HL-60 (cell line): ENCODE data around the gene CCDC196.

Experiments
- DNase-seq, 2 experiments: peaks; one replicate each; pipeline ENCODE4 v3.0.0-alpha.2; 2010 to 2020; ENCODE audit warnings: low read depth in 1 of 2, low spot score in 1 of 2
- H3K27ac ChIP-seq: fragments of 250-450 bp; sonication (Bioruptor Pico); replicated peaks from 2 replicates; pipeline ENCODE4 v1.5.1; 2020; ENCODE audit warnings: mild to moderate bottlenecking, moderate library complexity
- H3K27me3 ChIP-seq: fragments of 250-450 bp; sonication (Bioruptor Pico); 2 replicates; pipeline ENCODE4 v1.5.1; 2021; ENCODE audit warnings: mild to moderate bottlenecking, moderate library complexity; ENCODE audit not compliant: insufficient read depth, poor library complexity, severe bottlenecking
- H3K4me3 ChIP-seq: replicated peaks from 2 replicates; pipeline ENCODE4 v1.5.1; 2011; ENCODE audit warnings: mild to moderate bottlenecking, control low read depth, low read length; ENCODE audit not compliant: insufficient read depth
- CTCF ChIP-seq: IDR thresholded peaks from one replicate; pipeline ENCODE4 v1.5.1; 2011; ENCODE audit warnings: low read length, control low read depth, inconsistent platforms; ENCODE audit not compliant: insufficient read depth
- GABPA ChIP-seq: IDR thresholded peaks from 2 replicates; pipeline ENCODE4 v1.6.1; 2012; ENCODE audit warnings: low read depth
- POLR2AphosphoS5 ChIP-seq: IDR thresholded peaks from 2 replicates; pipeline ENCODE4 v1.6.1; 2012; ENCODE audit warnings: low read depth
- REST ChIP-seq: IDR thresholded peaks from 2 replicates; pipeline ENCODE4 v1.6.1; 2012; ENCODE audit warnings: low read depth; ENCODE audit not compliant: insufficient replicate concordance
- SPI1 ChIP-seq: IDR thresholded peaks from 2 replicates; pipeline ENCODE4 v1.6.1; 2012; ENCODE audit warnings: low read depth, mild to moderate bottlenecking, borderline replicate concordance

CCDC196 gene

GRCh38 chr14:66503532-66503931 lies 17.4 kb downstream of the CCDC196 start:
- no peaks in the 10 kb centered on the region for H3K27me3 ChIP-seq
- no peak for DNase-seq
- no peak overlapping the region for H3K27ac ChIP-seq
- TF ChIP-seq POLR2AphosphoS5, result no peak
- no peak for TF ChIP-seq SPI1
- no peak for TF ChIP-seq GABPA
- TF ChIP-seq REST, result no peak
- TF ChIP-seq CTCF, result no peak
- H3K4me3 ChIP-seq, result no peak overlapping the region

GRCh38 chr14:66507181-66507721 lies 21.1 kb downstream of the CCDC196 start:
- TF ChIP-seq GABPA (no peak), POLR2AphosphoS5 (no peak), REST (no peak), SPI1 (no peak), CTCF (no peak)
- Histone ChIP-seq H3K27ac (peak overlapping the region; percentile 88), H3K27me3 (no peaks in the 10 kb centered on the region), H3K4me3 (peak overlapping the region; percentile 72)
- no peak for DNase-seq

- H3K4me3 ChIP-seq, result peak within 1 kb of the TSS; percentile 72
- peak; percentile 73 to 92 for DNase-seq
These were observed 21.8 kb downstream of the CCDC196 start, which contains the start of gene GPHN for GRCh38 chr14:66507722-66508546. TSS of gene GPHN (plus strand) at chr14:66508147.

More at GRCh38 chr14:66507722-66508546, 21.8 kb downstream of the CCDC196 start, which contains the start of gene GPHN:
- no peak for TF ChIP-seq GABPA
- TF ChIP-seq SPI1, result no peak
- TF ChIP-seq CTCF, result no peak
- TF ChIP-seq POLR2AphosphoS5, result peak; percentile 36
- TF ChIP-seq REST, result peak; percentile 56
- Histone ChIP-seq H3K27me3 (no peaks in the 10 kb centered on the region), H3K27ac (peak within 1 kb of the TSS; percentile 88)
